Right renal pelvis (tissue), 4 donors: ENCODE data around the gene B4GALT6. TPM values are rescaled to one million over a fixed set of nuclear protein-coding genes. Genes with fewer than 3 reads are reported as not detected.
A peak's percentile ranks its signal among the peaks of the same experiment; 100 is the strongest.

ENCODE experiments used
- DNase-seq, 4 donors: peaks; one replicate each; pipeline ENCODE4 v3.0.0-alpha.2; 2013; ENCODE audit warnings: low read depth in 4 of 4, low spot score in 3 of 4, missing footprints in 1 of 4
- polyA plus RNA-seq, 4 donors: library from polyadenylated mRNA; unstranded; fragments of 120-200 nt; gene quantifications; one replicate each; pipeline ENCODE4 v1.2.1, GENCODE V29; 2013; ENCODE audit not compliant: insufficient read length in 4 of 4

The B4GALT6 gene
- polyA plus RNA-seq, 4 donors, result 14.9 to 20.6 (median 16.6) TPM

- DNase-seq, result no peak
These were observed 9.9 kb upstream of the B4GALT6 start for GRCh38 chr18:31694297-31694696.

- no peak for DNase-seq
These were observed 4.2 kb upstream of the B4GALT6 start for GRCh38 chr18:31688606-31689005.

GRCh38 chr18:31686986-31687928 is 2.9 kb upstream of the B4GALT6 start:
- no peak for DNase-seq

GRCh38 chr18:31686572-31686971 is 2.2 kb upstream of the B4GALT6 start:
- no peak for DNase-seq

GRCh38 chr18:31685097-31686082 is 1.0 kb upstream of the B4GALT6 start:
- peak; percentile 47 to 72 (median 58) for DNase-seq

- no peak for DNase-seq
These were observed 458 bp downstream of the B4GALT6 start for GRCh38 chr18:31683968-31684278.

GRCh38 chr18:31683106-31683505 is 1.3 kb downstream of the B4GALT6 start:
- no peak for DNase-seq

- no peak for DNase-seq
These were observed 3.4 kb downstream of the B4GALT6 start for GRCh38 chr18:31680831-31681568.

GRCh38 chr18:31680433-31680811 is 4.0 kb downstream of the B4GALT6 start:
- DNase-seq, result no peak

GRCh38 chr18:31679791-31680432 is 4.5 kb downstream of the B4GALT6 start:
- no peak for DNase-seq

GRCh38 chr18:31679133-31679742 is 5.1 kb downstream of the B4GALT6 start:
- no peak for DNase-seq

GRCh38 chr18:31678425-31678824 is 6.0 kb downstream of the B4GALT6 start:
- DNase-seq, result no peak

GRCh38 chr18:31677592-31677991 is 6.8 kb downstream of the B4GALT6 start:
- DNase-seq, result no peak

GRCh38 chr18:31675404-31675803 is 9.0 kb downstream of the B4GALT6 start:
- DNase-seq, result no peak

GRCh38 chr18:31672628-31673135 is 11.7 kb downstream of the B4GALT6 start:
- no peak for DNase-seq

GRCh38 chr18:31671951-31672350 is 12.4 kb downstream of the B4GALT6 start:
- DNase-seq, result no peak

GRCh38 chr18:31669541-31669940 is 14.8 kb downstream of the B4GALT6 start:
- DNase-seq, result no peak

- no peak for DNase-seq
These were observed 17.2 kb downstream of the B4GALT6 start for GRCh38 chr18:31667185-31667584.

GRCh38 chr18:31666055-31666454 is 18.3 kb downstream of the B4GALT6 start:
- DNase-seq, result no peak

GRCh38 chr18:31664101-31664500 is 20.3 kb downstream of the B4GALT6 start:
- no peak for DNase-seq
